Measurements from ENCODE around the gene OTOGL.

GRCh38 chr12:80183939-80184338 lies 84.6 kb downstream of the OTOGL start:
- no peak for TF ChIP-seq CTCF (IDR thresholded peaks at IDR 0.05; ENCODE audit: low read depth, low read length)
- TF ChIP-seq POLR2A (IDR thresholded peaks at IDR 0.05; ENCODE audit: extremely low read depth, insufficient read length): no peak
- TF ChIP-seq MYC (IDR thresholded peaks at IDR 0.05; ENCODE audit: low read depth, low read length): no peak
- TF ChIP-seq MAX (IDR thresholded peaks at IDR 0.05; ENCODE audit: low read depth, low read length): no peak
